IgD-negative memory B cell (primary cell): ENCODE results near the gene ASTN2. TPM values are rescaled to one million over a fixed set of nuclear protein-coding genes. Genes with fewer than 3 reads are reported as not detected.

Experiments used
- H3K27ac Mint-ChIP-seq, 3 donors: one replicate each; pipeline ENCODE4 v1.8.0; 2020 to 2022; ENCODE audit warnings: mild to moderate bottlenecking in 3 of 3, mixed read lengths in 3 of 3, moderate library complexity in 1 of 3
- H3K27me3 Mint-ChIP-seq: one replicate; pipeline ENCODE4 v1.8.0; 2021; ENCODE audit warnings: mixed read lengths
- H3K36me3 Mint-ChIP-seq: one replicate; pipeline ENCODE4 v1.8.0; 2020; ENCODE audit warnings: mild to moderate bottlenecking, mixed read lengths
- H3K4me1 Mint-ChIP-seq, 3 donors: one replicate each; pipeline ENCODE4 v1.8.0; 2020 to 2022; ENCODE audit warnings: mixed read lengths in 3 of 3, mild to moderate bottlenecking in 1 of 3
- H3K4me3 Mint-ChIP-seq, 4 donors: one replicate each; pipeline ENCODE4 v1.8.0; 2020 to 2022; ENCODE audit warnings: mild to moderate bottlenecking in 4 of 4, mixed read lengths in 4 of 4, moderate library complexity in 3 of 4
- H3K9me3 Mint-ChIP-seq, 3 donors: one replicate each; pipeline ENCODE4 v1.8.0; 2020 to 2021; ENCODE audit warnings: mixed read lengths in 3 of 3, mild to moderate bottlenecking in 1 of 3
- polyA plus RNA-seq: library from polyadenylated mRNA; unstranded; fragments of 300-500 nt; fragmentation: Illumina TruSeq; gene quantifications from one replicate; pipeline ENCODE4 v1.2.3, GENCODE V29; 2021

ASTN2 gene
- polyA plus RNA-seq, 1 donor from 2014 or later, result 2.7 TPM

DNA sequence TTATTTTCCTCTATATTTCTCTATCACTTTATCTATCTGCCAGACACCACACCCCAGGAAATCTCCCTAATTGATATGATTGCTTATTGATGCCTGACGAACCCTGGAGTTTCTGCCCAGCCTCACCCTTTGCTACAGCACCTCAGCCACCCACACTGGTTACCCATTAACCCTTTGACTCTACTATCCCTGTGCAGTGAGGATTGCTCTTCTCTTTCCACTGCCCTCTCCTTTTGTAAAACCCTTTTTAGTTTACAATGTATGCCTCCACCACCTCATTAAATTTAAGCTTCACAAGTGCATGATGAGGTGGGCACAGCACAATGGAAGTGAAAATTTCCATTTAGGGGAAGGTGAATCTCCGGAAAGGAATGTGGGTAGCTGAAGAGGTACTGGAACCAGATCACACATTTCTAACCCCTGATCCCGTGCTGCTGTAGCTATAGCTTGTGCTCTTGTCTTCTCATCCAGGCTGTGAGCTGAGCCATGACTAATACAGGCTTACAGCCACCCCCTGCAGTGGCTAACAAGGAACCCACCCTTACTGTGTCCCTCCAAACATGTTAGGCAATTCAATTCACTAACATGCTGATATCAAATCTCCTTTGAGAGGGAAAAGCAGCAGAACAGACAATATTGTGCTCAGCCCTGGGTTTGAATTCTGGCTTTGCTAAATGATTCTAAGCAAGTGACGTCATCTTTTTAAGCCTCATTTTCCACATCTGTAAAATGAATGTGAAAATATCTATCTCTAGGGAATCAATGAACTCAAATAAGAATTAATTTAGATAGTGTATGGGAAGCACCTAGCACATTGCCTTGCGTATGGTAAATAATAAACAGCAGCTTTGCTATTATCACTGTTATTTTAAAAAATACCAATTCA, 914.6 kb downstream of the ASTN2 start:
- Mint-ChIP-seq H3K36me3 (peaks cover 2% of the 10 kb centered on the region), H3K4me1 (peaks cover 0 to 2% (median 2%) of the 10 kb centered on the region in 3 donors), H3K27ac (no peak overlapping the region), H3K4me3 (peak overlapping the region in 1 of 4 donors; percentile 48), H3K9me3 (peaks cover 0 to 5% (median 0%) of the 10 kb centered on the region in 3 donors), H3K27me3 (peaks cover 1% of the 10 kb centered on the region)

DNA sequence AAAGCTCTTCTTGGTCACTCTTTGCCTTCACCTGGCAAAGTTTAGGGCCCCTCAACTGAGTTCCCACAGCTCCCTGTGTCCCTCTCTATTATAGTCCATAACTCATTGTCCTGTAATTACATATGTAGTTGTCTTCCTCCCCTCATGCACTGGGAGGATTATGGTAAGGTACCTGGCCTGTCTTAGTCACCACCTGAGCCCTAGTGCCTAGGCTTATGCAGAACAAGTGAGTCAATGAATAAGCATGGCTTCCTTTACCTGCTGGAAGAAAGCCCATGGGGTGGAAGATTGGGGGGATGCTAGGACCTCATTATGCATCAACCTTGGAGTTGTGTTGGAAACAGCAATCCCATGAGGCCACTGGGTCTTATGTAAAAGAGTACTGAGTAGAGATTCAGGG, 915.4 kb downstream of the ASTN2 start:
- Mint-ChIP-seq H3K36me3 (peaks cover 2% of the 10 kb centered on the region), H3K4me3 (no peak overlapping the region), H3K27me3 (peaks cover 1% of the 10 kb centered on the region), H3K4me1 (peaks cover 0 to 2% (median 0%) of the 10 kb centered on the region in 3 donors), H3K27ac (no peak overlapping the region), H3K9me3 (peaks cover 0 to 5% (median 0%) of the 10 kb centered on the region in 3 donors)

DNA sequence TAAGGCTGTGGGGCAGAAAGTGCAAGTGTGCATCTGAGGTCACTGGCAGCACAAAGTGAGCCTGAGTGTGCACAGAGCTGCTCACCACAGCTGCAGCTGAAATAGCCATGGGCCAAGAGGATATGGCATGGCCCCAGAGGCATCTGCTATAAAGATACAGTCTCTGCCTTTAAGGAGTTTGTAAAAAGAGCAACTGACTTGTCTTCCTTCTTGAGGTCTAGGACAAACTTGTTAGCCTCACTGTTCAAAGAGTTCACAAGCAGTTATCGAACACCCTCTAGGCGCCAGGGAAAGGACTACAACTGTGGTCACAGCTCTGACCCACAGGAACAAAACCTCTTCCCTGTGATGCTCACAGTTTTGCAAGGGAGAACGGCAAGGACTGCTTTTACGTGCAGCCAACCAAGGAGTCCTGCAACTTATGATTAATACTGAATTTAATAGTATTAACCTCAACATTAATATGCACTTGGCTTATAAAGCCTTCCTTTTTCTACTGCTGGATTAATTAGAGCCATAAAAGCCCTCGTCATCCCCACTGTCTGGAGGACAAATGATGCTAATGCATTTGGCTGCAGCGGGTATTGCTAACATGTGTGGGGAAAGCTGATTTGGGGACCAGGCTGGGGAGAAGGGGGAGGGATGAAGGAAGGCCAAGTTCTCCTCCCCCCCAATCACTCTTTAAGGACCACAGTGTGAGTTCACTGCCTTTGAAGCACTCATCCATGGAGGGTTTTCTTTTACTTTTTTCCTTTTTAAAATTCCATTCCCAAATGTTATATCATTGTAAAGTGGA, 917.6 kb downstream of the ASTN2 start:
- Mint-ChIP-seq H3K27ac (peak overlapping the region in 1 of 3 donors; percentile 59), H3K4me1 (no peaks in the 10 kb centered on the region), H3K36me3 (peaks cover 4% of the 10 kb centered on the region), H3K4me3 (no peak overlapping the region), H3K9me3 (peaks cover 0 to 4% (median 0%) of the 10 kb centered on the region in 3 donors), H3K27me3 (peaks cover 1% of the 10 kb centered on the region)

DNA sequence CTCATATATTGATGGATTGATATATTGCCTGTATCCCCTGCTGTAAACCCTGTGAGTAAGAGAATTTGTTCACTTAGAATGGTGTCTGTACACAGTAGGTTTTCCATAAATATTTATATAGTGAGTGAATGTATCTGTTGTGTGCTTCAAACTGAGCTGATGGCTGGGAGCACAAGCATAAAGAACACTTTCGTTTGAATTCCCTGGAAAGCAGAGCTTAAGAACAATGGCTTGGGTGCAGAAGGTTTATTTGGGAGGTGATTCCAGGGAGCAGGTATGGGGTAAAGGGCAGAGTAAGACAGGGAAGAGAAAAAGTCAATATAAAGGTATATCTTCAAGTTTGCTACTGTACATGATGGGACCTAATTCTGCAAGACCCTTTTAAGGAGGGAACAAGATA, 918.7 kb downstream of the ASTN2 start:
- Mint-ChIP-seq H3K27me3 (peaks cover 1% of the 10 kb centered on the region), H3K9me3 (no peaks in the 10 kb centered on the region), H3K36me3 (peaks cover 4% of the 10 kb centered on the region), H3K27ac (no peak overlapping the region), H3K4me3 (no peak overlapping the region), H3K4me1 (no peaks in the 10 kb centered on the region)

DNA sequence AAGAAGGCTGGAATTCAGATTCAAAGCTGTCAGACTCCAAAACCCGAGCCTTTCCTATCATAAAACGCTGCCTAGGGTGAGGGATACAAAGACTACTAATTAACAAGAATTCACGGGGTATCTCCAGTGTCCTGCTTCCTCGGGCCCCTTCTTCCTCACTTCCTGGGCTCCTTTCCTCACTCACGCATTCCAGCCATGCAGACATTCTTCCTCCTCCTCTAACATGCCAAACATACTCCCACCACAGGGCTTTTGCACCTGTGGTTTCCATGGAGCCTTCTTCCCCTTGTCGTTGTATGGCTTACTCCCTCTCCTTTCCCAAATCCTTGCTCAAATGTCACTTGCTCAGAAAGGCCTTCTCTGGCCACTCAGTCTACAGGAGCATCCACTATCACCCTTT, 919.1 kb downstream of the ASTN2 start:
- no peaks in the 10 kb centered on the region for H3K9me3 Mint-ChIP-seq
- H3K4me1 Mint-ChIP-seq, result no peaks in the 10 kb centered on the region
- no peak overlapping the region for H3K27ac Mint-ChIP-seq
- H3K27me3 Mint-ChIP-seq, result peaks cover 1% of the 10 kb centered on the region
- peaks cover 4% of the 10 kb centered on the region for H3K36me3 Mint-ChIP-seq
- no peak overlapping the region for H3K4me3 Mint-ChIP-seq

DNA sequence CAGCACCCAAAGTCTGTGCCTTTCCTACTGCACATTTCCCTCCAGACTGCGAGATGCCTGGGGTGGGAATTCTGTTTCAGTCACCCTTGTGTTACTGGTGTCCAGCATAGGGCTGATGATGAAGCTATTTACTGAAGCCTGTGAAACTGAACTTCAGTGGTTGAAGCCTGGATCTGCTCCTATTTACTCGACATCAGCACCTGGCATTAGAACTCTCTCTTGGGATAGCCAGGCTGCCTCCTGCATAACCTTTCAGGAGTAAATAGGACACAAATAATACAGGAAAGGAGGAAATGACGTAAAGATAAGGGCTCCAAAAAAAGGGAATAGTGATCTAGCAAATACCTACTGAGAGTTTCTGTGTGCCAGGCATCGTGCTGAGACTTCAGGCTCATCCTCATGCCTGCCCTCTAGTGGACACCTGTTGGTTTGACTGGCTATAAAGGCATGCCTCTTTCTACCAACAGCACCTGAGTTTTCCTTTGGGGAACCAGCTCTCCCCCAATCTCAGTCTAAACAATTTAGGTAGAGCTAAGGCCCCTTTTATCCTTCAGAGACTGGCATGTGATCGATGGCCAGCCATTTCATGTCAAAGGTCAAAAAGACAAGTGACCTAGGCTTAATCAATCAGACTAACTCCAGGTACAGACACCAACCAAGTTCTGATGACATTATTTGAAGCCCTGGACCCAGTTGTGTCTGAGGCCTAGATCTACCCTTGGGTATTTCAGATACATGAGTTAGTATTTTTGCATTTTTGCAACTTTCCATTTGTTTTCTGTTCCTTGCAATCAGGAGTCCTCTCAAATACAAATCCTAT, 919.8 kb downstream of the ASTN2 start:
- Mint-ChIP-seq H3K27ac (no peak overlapping the region), H3K4me1 (no peaks in the 10 kb centered on the region), H3K27me3 (peaks cover 1% of the 10 kb centered on the region), H3K9me3 (peaks cover 0 to 2% (median 0%) of the 10 kb centered on the region in 3 donors), H3K4me3 (no peak overlapping the region), H3K36me3 (peaks cover 4% of the 10 kb centered on the region)

DNA sequence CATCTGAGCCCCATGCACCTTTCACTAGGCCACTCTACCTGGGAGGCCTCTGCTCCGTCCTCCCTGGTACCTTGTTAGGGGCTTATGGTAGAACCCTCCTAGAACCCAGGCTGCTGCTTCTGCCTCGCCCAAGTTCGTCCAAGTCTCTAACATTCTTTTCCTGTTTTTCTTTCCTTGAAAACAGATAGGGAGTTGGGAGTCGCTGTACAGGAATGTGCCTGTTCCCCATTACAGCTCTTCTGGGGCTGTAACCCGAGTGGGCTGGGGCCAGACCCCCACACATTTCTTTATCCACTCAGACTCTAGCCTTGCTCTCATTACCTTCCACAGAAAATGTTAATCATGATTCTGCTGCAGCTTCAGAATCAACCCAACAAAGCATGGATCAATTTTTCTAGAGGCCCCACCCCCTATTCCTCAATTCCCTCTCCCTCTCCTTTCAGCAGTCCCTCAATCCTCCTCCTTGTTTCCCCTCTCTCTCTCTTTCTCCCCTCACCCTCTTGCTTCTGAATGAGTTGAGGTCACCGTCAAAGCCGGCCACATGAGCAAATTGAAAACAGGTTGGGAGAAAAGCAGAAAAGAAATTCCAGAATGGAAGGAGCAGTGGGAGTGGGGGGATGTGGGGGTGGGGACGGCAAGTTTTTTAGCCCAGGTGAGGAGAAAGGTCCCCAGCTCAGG, 921.5 kb downstream of the ASTN2 start:
- H3K36me3 Mint-ChIP-seq, result peaks cover 4% of the 10 kb centered on the region
- no peak overlapping the region for H3K4me3 Mint-ChIP-seq
- no peaks in the 10 kb centered on the region for H3K27me3 Mint-ChIP-seq
- no peak overlapping the region for H3K27ac Mint-ChIP-seq
- H3K4me1 Mint-ChIP-seq, result no peaks in the 10 kb centered on the region
- H3K9me3 Mint-ChIP-seq, result peaks cover 0 to 2% (median 0%) of the 10 kb centered on the region in 3 donors

DNA sequence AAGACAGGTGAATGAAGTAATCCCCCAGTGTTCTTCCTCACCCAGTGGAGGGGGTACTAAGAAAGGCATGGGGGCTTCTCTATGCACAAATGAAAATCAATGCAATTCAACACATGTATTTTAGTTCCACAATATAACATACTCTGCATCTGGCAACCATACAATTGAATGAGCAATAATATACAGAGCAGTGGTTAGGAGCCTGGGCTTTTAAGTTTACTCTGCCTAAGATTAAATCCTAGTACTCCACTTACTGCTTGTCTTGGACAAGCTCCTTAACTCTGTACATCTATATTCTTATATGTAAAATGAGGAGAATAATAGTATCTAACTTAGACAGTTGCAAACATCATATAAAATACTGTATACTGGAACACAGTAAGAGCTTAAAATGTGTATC, 923.2 kb downstream of the ASTN2 start:
- H3K9me3 Mint-ChIP-seq, result peaks cover 0 to 2% (median 0%) of the 10 kb centered on the region in 3 donors
- no peaks in the 10 kb centered on the region for H3K4me1 Mint-ChIP-seq
- peaks cover 6% of the 10 kb centered on the region for H3K36me3 Mint-ChIP-seq
- no peaks in the 10 kb centered on the region for H3K27me3 Mint-ChIP-seq
- no peak overlapping the region for H3K4me3 Mint-ChIP-seq
- no peak overlapping the region for H3K27ac Mint-ChIP-seq

DNA sequence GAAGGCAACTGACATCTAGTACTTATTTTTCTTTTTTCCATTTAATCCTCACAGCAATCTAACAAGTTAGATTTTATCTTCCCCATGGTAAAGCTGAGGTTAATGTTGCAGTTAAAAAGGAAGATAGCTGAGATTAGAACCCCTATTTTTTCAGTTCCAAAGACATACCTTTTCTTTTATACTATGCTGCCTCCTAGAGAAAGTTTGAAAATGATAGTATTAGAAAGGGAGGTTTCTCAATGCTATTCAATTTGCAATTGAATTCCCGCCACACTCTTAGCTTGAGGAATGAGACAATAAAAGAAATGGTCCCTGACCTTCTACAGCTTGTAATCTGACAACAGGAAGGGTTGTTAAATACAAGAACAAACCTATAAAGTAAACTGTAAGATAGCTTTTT, 923.6 kb downstream of the ASTN2 start:
- H3K27ac Mint-ChIP-seq, result no peak overlapping the region
- H3K9me3 Mint-ChIP-seq, result peaks cover 0 to 2% (median 0%) of the 10 kb centered on the region in 3 donors
- H3K36me3 Mint-ChIP-seq, result peaks cover 5% of the 10 kb centered on the region
- no peaks in the 10 kb centered on the region for H3K4me1 Mint-ChIP-seq
- no peaks in the 10 kb centered on the region for H3K27me3 Mint-ChIP-seq
- no peak overlapping the region for H3K4me3 Mint-ChIP-seq

DNA sequence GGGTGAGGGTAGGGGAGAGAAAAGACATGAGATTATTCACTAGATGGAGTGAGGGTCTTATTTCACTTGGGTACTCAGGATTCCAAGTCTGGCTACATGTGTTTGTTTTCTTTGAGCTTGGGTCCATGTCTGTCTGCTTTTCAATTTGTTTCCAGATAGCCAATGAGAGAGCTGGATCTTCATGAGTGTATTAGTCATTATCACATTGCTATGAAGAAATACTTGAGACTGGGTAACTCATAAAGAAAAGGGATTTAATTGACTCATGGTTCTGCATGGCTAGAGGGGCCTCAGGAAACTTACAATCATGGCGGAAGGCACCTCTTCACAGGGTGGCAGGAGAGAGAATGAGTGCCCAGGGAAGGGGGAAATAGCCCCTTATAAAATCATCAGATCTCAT, 924.5 kb downstream of the ASTN2 start:
- Mint-ChIP-seq H3K27ac (peak overlapping the region in 1 of 3 donors; percentile 72), H3K27me3 (no peaks in the 10 kb centered on the region), H3K9me3 (peaks cover 0 to 2% (median 0%) of the 10 kb centered on the region in 3 donors), H3K36me3 (peaks cover 4% of the 10 kb centered on the region), H3K4me3 (no peak overlapping the region), H3K4me1 (no peaks in the 10 kb centered on the region)

DNA sequence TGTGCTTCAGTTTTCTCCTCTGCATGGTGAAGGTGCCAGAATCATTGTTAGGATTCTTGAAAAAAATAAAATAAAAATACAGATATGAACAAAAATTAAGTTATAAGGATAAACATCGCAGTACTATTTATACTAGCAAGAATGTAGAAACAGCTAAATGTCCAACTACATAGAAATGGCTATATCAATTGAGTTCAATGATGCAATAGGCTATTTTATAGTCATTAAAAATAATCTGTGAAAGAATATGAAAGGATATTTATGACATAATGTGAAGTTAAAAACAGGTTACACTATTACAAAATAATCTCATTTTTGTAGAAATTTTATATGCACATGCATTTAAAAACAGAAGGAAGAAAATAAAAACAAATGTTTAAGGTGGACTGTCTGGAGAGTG, 926.5 kb downstream of the ASTN2 start:
- H3K27ac Mint-ChIP-seq, result no peak overlapping the region
- no peaks in the 10 kb centered on the region for H3K27me3 Mint-ChIP-seq
- H3K36me3 Mint-ChIP-seq, result peaks cover 2% of the 10 kb centered on the region
- peaks cover 0 to 2% (median 0%) of the 10 kb centered on the region in 3 donors for H3K9me3 Mint-ChIP-seq
- H3K4me3 Mint-ChIP-seq, result no peak overlapping the region
- no peaks in the 10 kb centered on the region for H3K4me1 Mint-ChIP-seq

DNA sequence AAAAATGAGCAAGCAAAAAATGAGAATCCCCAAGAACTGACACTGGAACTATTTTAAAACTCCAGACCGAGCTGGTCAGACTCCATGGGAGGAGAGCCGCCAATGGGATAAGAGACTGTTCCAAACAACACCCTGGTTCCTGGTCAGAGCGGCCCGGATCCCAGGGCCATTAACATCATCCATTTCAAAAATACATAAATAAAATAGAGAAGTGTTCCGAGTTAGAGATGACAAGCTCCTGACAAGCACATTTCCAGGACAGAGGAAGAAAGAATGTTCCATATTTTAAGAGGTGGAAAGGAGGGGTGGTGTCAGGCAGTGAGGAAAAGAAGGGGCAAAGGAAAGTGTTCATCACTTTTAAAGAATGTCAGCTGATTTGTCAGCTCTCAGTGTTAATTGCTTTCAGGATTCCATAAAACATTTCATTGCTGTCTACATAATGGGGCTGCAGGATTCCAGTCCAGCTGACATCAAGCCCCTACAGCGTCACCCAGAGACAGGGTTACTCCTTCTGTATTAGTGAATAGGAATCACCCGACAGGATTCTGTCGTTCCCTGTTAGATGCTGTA, 930.3 kb downstream of the ASTN2 start:
- H3K4me1 Mint-ChIP-seq, result no peaks in the 10 kb centered on the region
- no peaks in the 10 kb centered on the region for H3K27me3 Mint-ChIP-seq
- no peaks in the 10 kb centered on the region for H3K9me3 Mint-ChIP-seq
- no peak overlapping the region for H3K27ac Mint-ChIP-seq
- H3K4me3 Mint-ChIP-seq, result no peak overlapping the region
- peaks cover 2% of the 10 kb centered on the region for H3K36me3 Mint-ChIP-seq

DNA sequence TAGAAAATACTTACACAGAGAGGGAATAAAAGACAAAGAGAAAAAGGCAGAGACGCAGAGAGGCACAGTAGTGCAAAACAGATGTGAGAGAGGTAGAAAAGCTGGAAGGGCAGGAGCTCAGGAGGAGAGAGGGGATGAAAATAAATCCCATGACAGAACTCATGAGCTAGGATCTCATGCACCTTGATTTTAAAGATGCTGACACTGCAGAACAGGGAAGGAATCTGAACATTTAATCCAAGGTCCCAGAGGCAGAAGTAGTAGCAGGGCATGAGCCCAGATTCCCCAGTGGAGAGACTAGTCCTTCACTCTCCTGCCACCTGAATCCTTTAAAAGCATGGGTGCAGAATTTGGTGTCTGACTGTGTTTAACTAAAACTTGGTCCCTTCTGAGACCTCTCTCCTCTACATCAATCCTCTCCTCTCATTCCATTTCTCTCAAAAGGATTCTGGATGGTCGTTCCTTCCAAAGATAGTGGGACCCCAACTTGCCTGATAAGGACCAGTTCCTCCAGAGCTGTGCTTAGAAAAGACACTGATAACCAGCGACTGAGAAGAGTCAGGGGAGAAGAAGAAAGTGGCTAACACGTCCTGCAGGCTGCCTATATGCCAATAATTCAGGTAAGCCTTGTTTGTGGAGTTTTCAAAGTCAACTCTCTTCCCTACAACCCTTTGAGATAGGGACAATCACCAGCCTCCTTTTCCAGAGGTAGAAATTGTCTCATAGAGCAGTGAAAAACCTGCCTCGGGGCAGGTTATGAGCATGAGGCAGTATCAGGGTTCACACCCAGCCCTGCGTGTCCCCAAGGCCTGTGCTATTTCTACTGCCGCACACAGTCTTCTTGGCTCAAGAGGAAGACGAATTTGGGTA, 931.0 kb downstream of the ASTN2 start:
- H3K36me3 Mint-ChIP-seq, result peaks cover 2% of the 10 kb centered on the region
- no peaks in the 10 kb centered on the region for H3K9me3 Mint-ChIP-seq
- no peaks in the 10 kb centered on the region for H3K4me1 Mint-ChIP-seq
- no peak overlapping the region for H3K27ac Mint-ChIP-seq
- no peaks in the 10 kb centered on the region for H3K27me3 Mint-ChIP-seq
- no peak overlapping the region for H3K4me3 Mint-ChIP-seq
